HEK293 (cell line): ENCODE data around the gene UBE3B.

Source experiments
- ZNF423 ChIP-seq: fragments of 450-650 bp; formaldehyde crosslinking; IDR thresholded peaks from 2 replicates; pipeline ENCODE4 v1.5.1; 2016; ENCODE audit warnings: missing biosample characterization, missing genetic modification characterization
- TF ChIP-seq, protein P1 (sequence below): fragments of 450-650 bp; formaldehyde crosslinking; IDR thresholded peaks from 2 replicates; pipeline ENCODE4 v1.5.1; 2016; ENCODE audit warnings: missing biosample characterization, missing genetic modification characterization
- TF ChIP-seq, protein P2 (sequence below): fragments of 450-650 bp; formaldehyde crosslinking; IDR thresholded peaks from 2 replicates; pipeline ENCODE4 v1.5.1; 2016; ENCODE audit warnings: missing biosample characterization, missing genetic modification characterization, low read depth

DNA sequence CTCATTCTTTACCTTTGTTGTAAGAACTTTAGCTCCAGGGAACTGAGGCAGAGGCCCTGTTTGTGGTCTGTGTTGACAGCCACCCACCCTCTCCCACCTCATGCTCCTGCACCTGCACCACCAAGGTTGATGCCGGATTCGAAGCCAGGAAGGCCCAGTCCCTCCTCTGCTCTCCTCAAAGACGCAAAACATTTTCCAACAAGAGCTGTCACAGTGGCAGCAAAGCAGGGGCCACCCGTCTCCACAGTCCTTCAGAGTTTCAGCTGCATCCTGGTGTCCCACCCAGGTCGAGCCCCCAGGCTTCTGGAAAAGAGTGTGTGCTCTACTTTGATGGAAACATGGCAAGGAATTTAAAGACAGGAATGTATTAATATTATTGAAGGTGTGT is 58.4 kb downstream of the UBE3B start:
- TF ChIP-seq, protein P1, sequence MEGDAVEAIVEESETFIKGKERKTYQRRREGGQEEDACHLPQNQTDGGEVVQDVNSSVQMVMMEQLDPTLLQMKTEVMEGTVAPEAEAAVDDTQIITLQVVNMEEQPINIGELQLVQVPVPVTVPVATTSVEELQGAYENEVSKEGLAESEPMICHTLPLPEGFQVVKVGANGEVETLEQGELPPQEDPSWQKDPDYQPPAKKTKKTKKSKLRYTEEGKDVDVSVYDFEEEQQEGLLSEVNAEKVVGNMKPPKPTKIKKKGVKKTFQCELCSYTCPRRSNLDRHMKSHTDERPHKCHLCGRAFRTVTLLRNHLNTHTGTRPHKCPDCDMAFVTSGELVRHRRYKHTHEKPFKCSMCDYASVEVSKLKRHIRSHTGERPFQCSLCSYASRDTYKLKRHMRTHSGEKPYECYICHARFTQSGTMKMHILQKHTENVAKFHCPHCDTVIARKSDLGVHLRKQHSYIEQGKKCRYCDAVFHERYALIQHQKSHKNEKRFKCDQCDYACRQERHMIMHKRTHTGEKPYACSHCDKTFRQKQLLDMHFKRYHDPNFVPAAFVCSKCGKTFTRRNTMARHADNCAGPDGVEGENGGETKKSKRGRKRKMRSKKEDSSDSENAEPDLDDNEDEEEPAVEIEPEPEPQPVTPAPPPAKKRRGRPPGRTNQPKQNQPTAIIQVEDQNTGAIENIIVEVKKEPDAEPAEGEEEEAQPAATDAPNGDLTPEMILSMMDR (tag by site-specific recombination) = no peak
- no peak for TF ChIP-seq ZNF423 (tag by site-specific recombination)
- TF ChIP-seq, protein P2, sequence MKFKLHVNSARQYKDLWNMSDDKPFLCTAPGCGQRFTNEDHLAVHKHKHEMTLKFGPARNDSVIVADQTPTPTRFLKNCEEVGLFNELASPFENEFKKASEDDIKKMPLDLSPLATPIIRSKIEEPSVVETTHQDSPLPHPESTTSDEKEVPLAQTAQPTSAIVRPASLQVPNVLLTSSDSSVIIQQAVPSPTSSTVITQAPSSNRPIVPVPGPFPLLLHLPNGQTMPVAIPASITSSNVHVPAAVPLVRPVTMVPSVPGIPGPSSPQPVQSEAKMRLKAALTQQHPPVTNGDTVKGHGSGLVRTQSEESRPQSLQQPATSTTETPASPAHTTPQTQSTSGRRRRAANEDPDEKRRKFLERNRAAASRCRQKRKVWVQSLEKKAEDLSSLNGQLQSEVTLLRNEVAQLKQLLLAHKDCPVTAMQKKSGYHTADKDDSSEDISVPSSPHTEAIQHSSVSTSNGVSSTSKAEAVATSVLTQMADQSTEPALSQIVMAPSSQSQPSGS (tag by site-specific recombination) = no peak
